ENCODE data around the gene FOXN3.

GRCh38 chr14:89217891-89218290 is 199.1 kb downstream of the FOXN3 start:
- TF ChIP-seq CTCF (conservative IDR thresholded peaks at IDR 0.05; ENCODE audit: low read length): no peak
- TF ChIP-seq EZH2phosphoT487 (IDR thresholded peaks at IDR 0.05; ENCODE audit: borderline replicate concordance): no peak
